Sigmoid colon (tissue), 4 donors: ENCODE results near the gene RSBN1L.

Source experiments
- CTCF ChIP-seq, 4 experiments: fragments of 450-650 bp in 3 of 4; fragments of 200-600 bp in 1 of 4; IDR thresholded peaks; one replicate each; pipeline ENCODE4 v1.5.1; 2016 to 2019; ENCODE audit warnings: antibody characterized with exemption in 4 of 4, mild to moderate bottlenecking in 3 of 4, moderate library complexity in 2 of 4
- EP300 ChIP-seq, 4 donors: sonication (generic); formaldehyde crosslinking; IDR thresholded peaks; one replicate each; pipeline ENCODE4 v1.6.1; 2017; ENCODE audit warnings: antibody characterized with exemption in 4 of 4
- POLR2A ChIP-seq, 2 donors: fragments of 450-650 bp; IDR thresholded peaks; one replicate each; pipeline ENCODE4 v1.6.1; 2016; ENCODE audit warnings: antibody characterized with exemption in 2 of 2, mild to moderate bottlenecking in 2 of 2, moderate library complexity in 2 of 2
- POLR2AphosphoS5 ChIP-seq, 4 donors: sonication (generic); formaldehyde crosslinking; IDR thresholded peaks; one replicate each; pipeline ENCODE4 v1.6.1; 2017; ENCODE audit warnings: antibody characterized with exemption in 4 of 4

- no peak for TF ChIP-seq CTCF (IDR thresholded peaks at IDR 0.05)
- no peak for TF ChIP-seq POLR2A (IDR thresholded peaks at IDR 0.05)
- no peak for TF ChIP-seq POLR2AphosphoS5 (IDR thresholded peaks at IDR 0.05)
- TF ChIP-seq EP300 (IDR thresholded peaks at IDR 0.05): no peak
Measured at GRCh38 chr7:77655356-77655755, 40.9 kb upstream of the RSBN1L start.
